GM19467 (cell line): ENCODE results near the gene SPINK13.
"Not testable (repeated sequence)": the region's sequence is repeated elsewhere in the genome, so short reads cannot be mapped to it uniquely, and the experiment has no call there.

Source experiments
- ATAC-seq: cut with Tn5 transposase; IDR thresholded peaks from one replicate; pipeline ENCODE4 v1.9.1; 2021; ENCODE audit warnings: mild to moderate bottlenecking, moderate library complexity; ENCODE audit not compliant: unreplicated experiment

Gene SPINK13, protein sequence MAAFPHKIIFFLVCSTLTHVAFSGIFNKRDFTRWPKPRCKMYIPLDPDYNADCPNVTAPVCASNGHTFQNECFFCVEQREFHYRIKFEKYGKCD

DNA sequence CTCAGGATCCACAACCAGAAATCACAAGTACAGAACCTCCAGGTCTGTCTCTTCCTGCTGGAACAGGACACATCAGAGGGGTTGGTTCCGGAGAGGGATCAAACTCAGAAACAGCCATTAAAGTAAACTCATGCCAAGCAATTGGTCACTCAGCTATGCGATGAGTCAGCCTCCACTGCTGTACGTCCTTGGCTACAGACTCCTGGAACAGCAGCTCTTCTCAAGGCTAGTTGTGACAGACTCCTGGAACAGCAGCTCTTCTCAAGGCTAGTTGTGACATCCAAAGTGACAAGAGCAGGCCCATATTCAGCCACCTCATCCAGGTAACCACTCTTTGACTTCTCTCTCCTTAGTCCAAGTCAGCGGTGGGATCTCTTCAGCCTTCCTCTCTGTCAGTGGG lies at the start of gene SPINK13:
SPINK13 (plus strand) TSS at position 229 of the 400 bp plus-strand sequence. CDS start 1,279 bp downstream, outside the sequence.
- ATAC-seq = no peak

DNA sequence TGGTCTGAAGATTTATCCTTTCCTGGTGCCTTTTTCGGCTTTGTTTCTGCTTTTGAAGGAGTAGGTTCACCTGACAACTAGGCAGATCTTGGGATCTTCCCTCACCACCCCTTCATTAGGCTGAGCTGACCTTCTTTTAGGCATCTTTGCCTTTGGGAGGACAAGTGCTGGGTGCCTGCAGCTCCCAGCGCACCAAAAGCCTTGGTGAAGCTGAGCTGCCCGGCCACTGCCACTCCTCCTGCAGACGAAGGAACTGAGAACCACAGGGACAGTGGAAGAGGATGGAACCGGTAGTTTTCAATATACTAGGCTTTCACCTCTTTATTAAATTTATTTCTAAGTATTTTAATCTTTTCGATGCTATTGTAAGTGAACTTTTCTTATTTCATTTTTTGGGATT lies 47.1 kb upstream of the SPINK13 start:
- ATAC-seq = no peak

DNA sequence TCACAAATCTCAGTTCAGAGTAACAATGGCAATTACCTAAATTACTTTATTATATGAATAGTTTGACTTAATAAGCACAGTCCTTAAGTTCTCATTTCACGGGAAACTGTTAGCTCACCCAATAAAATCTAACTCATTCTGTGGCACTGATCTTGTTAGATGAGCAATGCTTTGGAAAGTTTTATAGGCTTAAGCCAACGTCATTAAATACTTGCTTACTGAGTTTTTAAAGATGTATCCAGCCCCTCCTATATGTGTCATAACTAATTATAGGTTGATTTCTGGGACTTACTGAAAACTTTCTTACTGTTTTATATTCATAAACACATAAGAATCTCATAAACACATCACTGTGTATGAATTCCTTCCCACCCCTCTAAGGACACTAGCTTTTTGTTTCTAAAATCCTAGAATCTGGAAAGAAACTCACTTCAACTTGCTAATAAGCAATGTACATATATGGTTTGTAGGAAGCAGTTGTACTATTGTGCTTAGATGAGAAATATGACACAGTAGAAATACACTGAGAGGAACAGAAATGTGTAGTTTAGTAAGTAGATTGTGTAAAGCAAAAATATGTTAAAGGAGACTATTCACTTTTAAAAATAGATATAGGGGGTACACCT lies 44.4 kb upstream of the SPINK13 start:
- no peak for ATAC-seq

DNA sequence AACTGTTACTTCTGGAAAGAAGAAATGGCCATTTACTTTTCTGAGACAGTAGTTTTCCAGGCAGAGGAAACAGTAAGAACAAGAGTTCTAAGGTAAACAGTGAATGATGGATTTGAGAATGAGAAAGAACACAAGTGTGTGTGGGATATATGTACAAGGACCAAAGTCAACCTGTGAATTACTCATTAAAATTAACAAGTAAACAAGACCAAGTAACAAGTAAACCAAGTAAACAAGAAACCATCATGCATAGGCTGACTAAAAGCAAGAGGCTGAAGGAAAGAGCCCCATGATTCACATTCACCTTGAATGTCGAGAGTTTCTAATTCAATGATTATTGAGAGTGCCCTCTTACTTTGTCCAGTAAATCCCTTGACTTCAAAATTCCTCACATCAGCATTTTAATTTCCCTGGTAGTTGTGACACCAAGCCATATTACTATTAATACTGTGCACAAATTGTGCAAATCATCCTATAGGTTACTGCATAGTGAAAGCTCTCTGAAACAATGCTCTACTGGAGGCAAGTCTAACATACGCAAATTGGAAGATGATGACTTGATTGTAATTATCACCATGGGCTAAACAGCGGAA lies 40.1 kb upstream of the SPINK13 start:
- no peak for ATAC-seq

DNA sequence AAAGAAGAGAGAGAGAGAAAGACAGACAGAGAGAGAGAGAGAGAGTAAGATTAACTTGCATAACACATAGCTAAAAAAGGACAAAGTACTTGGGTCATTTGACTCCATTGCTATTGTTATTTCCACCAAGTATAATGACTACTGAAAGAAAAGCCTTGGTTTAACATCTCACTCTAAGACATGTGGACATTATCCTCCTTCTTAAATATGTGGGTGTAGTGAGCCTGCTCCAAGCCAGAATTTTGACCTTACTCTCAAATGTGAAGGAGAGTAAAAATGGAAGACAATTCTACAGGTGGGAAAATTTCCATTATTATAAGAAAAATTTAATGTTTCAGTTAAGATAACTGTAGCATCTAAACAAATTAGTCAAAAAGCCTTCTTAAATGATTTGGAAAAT lies 38.8 kb upstream of the SPINK13 start:
- no peak for ATAC-seq

DNA sequence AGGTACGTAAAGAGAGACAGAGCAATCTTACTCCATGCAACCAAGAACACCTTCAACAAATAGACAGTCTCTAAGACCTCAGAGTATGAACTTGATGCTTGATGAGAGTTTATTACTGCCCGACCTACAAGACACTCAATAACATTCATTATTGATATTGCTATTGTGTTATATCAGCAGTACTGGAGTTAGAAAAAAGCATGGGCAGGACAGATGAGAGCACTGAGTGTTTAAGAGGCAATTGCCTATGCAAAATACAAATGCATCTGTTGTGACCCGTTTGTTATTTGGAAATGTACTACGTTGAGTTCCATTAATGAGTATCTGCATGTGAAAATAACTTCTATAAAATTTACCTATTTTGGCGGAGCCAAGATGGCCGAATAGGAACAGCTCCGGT lies 38.4 kb upstream of the SPINK13 start:
- ATAC-seq = no peak

DNA sequence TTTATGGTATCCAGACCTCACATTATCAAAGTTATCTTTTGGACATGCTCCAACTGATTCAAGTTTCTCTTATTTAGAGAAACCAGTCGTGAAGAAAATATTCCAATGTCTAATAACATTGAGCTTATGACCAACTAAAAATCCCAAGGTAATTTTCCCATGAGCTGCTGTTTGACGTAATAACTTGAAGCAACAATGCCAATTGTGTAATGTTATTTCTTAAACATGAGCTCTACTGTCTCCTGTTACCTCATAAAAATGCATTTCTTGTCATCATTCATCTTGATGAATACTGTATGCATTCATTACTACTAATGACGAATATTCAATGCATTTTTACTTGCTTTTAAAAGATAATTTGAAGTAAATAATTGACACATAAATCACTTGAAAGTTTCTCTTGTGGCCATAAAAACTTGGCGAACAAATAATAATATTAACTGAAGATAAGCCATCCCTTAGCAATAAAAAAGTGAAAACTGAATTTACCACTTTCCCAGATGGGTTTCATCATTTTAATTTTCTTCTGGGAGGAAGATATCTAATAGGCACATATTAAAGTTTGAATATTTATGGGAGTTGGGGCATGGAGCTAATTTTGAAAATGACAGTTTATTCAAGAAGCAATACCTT lies 30.7 kb upstream of the SPINK13 start:
- no peak for ATAC-seq

DNA sequence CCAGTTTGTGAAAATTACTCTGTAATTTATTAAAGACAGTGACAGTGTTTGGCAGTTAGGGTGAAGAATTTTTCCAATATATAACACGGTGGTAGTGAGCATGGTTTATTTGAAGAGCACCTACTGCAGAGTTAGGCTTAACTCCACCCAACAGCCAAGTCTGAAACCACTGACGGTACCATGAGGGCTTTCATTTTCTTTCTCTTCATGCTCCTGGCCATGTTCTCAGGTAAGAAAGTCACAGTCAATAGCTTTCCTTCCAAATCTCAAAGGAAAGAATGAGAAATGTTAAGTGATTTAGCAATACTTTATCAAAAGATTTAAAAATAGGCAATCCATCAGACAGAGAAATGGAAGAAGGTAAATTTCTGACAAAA lies 30.2 kb upstream of the SPINK13 start, which contains the start of gene MARCOL:
MARCOL (plus strand) TSS at position 108 of the 377 bp plus-strand sequence; CDS start at position 181, 73 bp downstream.
- no peak for ATAC-seq

DNA sequence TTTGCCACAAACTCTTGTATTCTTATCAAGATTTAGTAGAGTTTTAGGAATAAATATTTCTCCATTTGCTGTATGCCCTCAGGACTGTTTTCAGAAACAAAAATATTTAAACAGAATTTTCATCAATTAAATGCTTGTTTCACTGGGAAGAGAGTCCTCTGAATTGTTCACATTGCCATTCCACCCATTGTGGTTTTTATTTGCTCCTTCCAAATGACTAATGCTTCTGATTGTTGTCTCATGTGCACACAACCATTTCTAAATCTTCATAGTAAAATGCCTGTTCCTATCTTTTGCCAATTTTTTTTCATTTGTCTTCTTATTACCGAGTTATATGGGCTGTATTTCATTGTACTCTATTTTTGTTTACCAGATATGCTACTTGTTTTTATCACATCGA lies 19.7 kb upstream of the SPINK13 start:
- ATAC-seq = no peak

DNA sequence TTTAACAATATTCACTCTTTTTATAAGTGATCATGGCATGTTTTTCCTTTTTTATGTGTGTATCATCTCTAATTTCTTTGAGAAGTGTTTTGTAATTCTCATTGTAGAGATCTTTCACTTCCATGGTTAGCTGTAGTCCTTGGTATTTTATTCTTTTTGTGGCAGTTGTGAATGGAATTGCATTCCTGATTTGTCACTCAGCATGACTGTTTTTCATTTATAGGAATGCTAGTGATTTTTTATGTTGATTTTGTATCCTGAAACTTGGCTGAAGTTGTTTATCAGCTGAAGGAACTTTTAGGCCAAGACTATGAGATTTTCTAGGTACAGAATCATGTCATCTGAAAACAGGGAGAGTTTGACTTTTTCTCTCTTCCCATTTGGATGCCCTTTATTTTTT lies 13.1 kb upstream of the SPINK13 start:
- ATAC-seq = no peak

DNA sequence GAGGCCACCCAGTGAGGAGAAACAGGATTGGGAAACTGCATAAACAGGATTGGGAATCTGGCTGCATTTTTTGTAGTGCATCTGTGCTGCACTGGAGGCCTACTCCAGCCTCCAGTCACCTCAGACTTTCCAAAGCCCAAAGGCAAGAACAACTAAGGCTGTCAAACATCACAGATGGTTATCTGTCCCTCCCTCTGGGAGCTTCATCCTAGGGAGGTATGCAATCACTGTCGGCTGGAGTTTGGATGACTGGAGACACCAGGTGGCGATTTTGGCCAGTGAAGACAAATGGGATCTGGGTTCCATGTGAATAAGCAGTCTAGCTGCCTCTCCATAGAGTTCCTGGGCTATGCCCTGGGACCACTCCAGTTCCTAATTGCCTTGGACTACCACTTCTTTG lies 9.3 kb upstream of the SPINK13 start:
- no peak for ATAC-seq

DNA sequence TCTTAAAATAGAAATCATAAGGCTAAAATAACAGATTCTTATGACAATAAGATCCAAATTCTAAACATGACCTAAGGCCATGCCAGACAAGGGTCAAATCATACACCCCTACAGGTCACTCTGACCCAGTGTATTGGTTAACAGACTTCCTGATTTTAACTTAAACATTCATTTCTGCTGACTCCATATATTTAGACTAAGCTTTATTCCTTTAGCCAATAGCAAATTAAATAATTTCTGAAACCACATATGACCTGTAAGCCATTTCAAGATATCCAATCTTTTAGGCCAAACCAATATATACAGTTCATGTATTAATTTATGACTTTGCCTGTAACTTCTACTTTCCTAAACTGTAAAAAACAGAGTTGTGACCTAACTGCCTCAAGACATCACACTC lies 7.4 kb upstream of the SPINK13 start:
- ATAC-seq = no peak

DNA sequence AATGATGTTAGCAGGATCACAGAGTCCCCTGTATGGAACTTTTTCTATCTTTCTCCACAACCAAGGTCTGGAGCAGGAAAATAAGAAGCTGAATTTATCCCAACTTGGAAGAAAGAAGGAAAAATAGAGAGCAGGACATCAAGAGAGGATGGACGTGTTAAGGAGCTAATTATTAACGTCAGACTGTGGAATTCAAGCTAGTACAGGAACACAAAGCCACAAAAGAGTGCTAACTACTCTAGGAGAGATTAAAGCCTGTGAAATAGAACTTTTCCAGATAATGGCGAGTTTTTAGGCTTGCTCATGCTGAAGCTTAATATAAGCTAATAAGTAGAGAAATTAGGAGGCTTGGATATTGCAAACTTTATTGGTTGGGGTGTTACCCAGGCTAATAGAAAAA lies 632 bp upstream of the SPINK13 start:
- no peak for ATAC-seq

DNA sequence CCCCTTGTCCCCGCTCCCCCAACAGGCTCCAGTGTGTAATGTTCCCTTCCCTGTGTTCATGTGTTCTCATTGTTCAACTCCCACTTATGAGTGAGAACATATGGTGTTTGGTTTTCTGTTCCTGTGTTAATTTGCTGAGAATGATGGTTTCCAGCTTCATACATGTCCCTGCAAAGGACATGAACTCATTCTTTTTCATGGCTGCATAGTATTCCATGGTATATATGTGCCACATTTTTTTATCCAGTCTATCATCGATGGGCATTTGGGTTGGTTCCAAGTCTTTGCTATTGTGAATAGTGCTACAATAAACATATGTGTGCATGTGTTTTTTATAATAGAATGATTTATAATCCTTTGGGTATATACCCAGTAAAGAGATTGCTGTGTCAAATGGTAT lies 6.5 kb downstream of the SPINK13 start:
- ATAC-seq = not testable (repeated sequence)

DNA sequence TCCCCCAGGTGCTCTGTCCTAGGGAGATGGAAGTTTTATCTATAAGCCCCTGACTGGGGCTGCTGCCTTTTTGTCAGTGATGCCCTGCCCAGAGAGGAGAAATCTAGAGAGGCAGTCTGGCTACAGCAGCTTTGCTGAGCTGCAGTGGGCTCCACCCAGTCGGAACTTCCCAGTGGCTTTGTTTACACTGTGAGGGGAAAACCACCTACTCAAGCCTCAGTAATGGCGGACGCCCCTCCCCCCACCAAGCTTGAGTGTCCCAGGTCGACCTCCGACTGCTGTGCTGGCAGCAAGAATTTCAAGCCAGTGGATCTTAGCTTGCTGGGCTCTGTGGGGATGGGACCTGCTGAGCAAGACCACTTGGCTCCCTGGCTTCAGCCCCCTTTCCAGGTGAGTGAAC lies 12.3 kb downstream of the SPINK13 start:
- ATAC-seq = not testable (repeated sequence)

DNA sequence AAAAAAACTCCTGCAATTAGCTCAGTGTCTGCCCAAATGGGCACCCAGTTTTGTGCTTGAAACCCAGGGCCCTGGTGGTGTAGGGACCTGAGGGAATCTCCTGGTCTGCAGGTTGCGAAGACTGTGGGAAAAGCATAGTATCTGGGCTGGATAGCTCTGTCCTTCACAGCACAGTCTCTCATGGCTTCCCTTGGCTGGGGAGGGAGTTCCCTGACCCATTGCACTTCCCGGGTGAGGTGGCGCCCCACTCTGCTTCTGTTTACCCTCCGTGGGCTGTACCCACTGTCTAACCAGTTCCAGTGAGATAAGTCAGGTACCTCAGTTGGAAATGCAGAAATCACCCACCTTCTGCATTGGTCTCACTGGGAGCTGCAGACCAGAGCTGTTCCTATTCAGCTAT lies 12.7 kb downstream of the SPINK13 start:
- not testable (repeated sequence) for ATAC-seq

DNA sequence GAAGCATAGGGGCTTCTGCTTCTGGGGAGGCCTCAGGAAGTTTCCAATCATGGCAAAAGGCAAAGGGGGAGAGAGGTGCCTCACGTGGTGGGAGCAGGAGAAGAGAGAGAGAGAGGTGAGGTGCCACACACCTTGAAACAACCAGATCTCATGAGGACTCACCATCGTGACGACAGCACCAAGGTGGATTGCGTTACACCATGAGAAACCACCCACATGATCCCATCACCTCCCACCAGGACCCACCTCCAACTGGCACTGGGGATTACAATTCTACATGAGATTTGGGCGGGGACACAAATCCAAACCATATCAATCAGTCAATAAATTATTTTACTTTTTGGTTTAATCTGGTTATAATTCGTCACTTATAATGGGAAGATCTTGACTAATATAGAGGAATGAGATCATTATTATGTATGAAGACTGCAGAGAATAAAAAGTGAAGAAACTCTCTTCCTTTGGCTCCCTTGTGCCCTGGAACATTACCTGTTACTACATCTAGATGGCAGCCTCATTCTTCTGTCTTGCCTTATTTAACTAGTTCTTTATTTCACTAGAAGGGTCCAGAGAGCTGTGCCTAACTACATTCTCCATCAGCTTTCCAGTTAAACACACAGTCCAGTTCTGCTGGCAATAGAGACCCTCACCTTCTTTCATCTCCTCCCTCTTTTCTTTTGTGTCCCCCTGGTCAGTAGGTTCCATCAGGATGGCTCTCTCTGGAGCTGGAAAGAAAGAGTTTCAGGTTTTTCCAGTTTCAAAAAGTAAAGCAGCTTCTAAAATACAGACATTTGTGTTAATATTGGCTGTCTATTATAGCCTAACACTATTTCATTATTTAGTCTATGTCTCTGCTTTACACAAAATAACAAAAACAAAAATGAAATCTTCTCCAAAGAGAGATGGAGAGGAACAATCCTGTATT lies 21.9 kb downstream of the SPINK13 start:
- ATAC-seq = no peak

DNA sequence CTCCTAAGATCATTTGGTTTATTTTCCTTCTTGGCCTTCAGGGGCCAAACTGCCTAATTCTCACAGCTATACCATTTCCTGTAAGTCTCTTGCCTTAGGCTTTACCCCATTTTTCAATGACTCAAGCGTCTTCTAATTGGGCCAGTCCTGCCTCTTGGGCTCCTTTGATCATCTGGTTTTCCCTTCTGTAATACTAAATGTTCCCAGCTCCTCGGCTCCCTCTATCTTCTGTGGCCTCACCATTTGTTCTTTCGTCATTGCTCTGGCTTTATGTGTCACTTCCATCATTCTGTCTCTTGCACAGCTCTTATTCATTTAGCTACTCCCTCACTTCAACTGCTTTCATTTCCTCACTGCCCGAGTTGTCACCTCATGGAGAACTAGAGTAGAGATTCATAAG lies 29.1 kb downstream of the SPINK13 start:
- ATAC-seq = no peak

DNA sequence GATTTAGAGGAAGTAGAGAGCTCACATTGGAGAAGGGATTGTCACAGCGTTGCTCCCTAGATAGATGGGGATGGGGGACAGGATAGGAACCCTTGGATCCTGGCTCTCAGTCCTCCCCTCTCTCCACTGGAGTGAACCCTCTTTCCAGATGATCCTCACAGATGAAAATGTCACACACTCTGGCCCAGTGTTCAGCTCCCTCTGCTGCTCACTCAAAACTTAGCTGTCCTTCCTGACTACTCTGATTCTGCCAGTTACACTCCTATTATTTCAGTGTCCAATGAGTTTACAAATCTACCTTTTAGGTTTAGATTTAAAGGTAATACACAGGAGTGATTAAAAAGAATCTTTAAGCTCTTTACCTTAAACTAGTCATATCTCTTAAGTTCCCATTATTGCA lies 37.9 kb downstream of the SPINK13 start:
- ATAC-seq = no peak

DNA sequence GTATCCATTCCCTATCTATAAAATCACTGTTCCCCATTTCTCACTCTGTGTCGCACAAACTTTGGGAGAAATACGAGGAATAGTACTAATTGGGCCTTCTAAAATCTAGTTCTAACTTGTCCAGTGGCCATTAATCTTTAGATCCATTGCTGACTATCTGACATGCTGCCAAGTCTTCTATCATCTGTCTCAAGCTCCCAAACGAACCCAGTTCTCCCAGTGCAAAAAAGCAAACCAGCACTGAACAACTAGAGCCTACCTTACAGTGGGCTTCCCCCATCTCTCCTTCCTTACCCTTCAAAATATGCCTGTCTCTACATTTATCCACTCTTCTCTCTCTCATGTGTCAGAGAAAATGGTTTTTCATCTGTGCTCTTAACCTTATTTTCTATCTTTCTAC lies 40.4 kb downstream of the SPINK13 start:
- no peak for ATAC-seq

DNA sequence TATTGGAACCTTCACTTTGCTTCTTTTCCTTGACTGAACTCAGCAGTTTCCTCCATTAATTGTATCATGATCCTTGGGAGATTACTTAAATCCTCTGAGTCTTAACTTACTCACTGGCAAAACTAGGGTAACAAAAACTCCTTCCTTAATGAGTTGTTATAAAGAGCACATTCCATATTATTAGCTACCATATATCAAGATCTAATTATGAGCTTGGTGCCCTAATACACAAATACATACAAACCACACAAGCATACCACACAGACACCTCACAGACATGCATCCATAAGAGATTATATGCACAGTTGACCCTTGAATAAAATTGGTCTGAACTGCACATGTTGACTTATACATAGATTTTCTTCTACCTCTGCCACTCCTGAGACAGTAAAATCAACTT lies 41.2 kb downstream of the SPINK13 start:
- no peak for ATAC-seq
